HepG2 (cell line): ENCODE data around the gene ARRDC1. TPM values are rescaled to one million over a fixed set of nuclear protein-coding genes. Genes with fewer than 3 reads are reported as not detected.

Source experiments
- CC2D1A ChIP-seq: sonication (generic); formaldehyde crosslinking; IDR thresholded peaks from 2 replicates; pipeline ENCODE4 v1.8.1; 2023; ENCODE audit warnings: mild to moderate bottlenecking, missing genetic modification reagents
- FOXP1 ChIP-seq, 2 experiments: fragments of 450-650 bp in 1 of 2; IDR thresholded peaks; 2 replicates each; pipeline ENCODE4 v1.6.1; 2017 to 2018; ENCODE audit warnings: antibody characterized with exemption in 1 of 2
- GATAD2A ChIP-seq: IDR thresholded peaks from 2 replicates; pipeline ENCODE4 v1.6.1; 2016
- HMGA1 ChIP-seq: sonication (generic); formaldehyde crosslinking; conservative IDR thresholded peaks from 2 replicates; pipeline ENCODE4 v1.4.0; 2020; ENCODE audit warnings: missing genetic modification reagents
- IKZF1 ChIP-seq: fragments of 450-650 bp; IDR thresholded peaks from 2 replicates; pipeline ENCODE4 v1.7.1; 2016
- KMT2A ChIP-seq: sonication (generic); formaldehyde crosslinking; IDR thresholded peaks from 2 replicates; pipeline ENCODE4 v1.4.0; 2020; ENCODE audit warnings: missing genetic modification reagents
- MBNL3 ChIP-seq: fragments of 250-450 bp; sonication (Bioruptor Pico); conservative IDR thresholded peaks from 2 replicates; pipeline ENCODE4 v1.8.0; 2022; ENCODE audit warnings: mild to moderate bottlenecking, inconsistent platforms
- MYC ChIP-seq: sonication (generic); formaldehyde crosslinking; IDR thresholded peaks from 2 replicates; pipeline ENCODE4 v1.9.0; 2021; ENCODE audit warnings: missing genetic modification reagents, borderline replicate concordance
- NCOA5 ChIP-seq: sonication (generic); formaldehyde crosslinking; IDR thresholded peaks from 2 replicates; pipeline ENCODE4 v1.4.0; 2020; ENCODE audit warnings: missing genetic modification reagents
- SNAI1 ChIP-seq: sonication (generic); formaldehyde crosslinking; IDR thresholded peaks from 2 replicates; pipeline ENCODE4 v1.5.0; 2020; ENCODE audit warnings: mild to moderate bottlenecking, missing genetic modification reagents, borderline replicate concordance
- SOX5 ChIP-seq: IDR thresholded peaks from 2 replicates; pipeline ENCODE4 v1.6.1; 2016; ENCODE audit warnings: borderline replicate concordance
- ZBTB21 ChIP-seq: sonication (generic); formaldehyde crosslinking; IDR thresholded peaks from 2 replicates; pipeline ENCODE4 v1.4.0; 2020; ENCODE audit warnings: missing genetic modification reagents
- ZMYM2 ChIP-seq: sonication (generic); formaldehyde crosslinking; IDR thresholded peaks from 2 replicates; pipeline ENCODE4 v1.8.0; 2022; ENCODE audit warnings: mild to moderate bottlenecking, missing genetic modification reagents
- ZNF225 ChIP-seq: sonication (generic); formaldehyde crosslinking; IDR thresholded peaks from 2 replicates; pipeline ENCODE4 v1.4.0; 2020; ENCODE audit warnings: mild to moderate bottlenecking, missing genetic modification reagents
- ZNF333 ChIP-seq: sonication (generic); formaldehyde crosslinking; IDR thresholded peaks from 2 replicates; pipeline ENCODE4 v1.4.0; 2020; ENCODE audit warnings: mild to moderate bottlenecking, missing genetic modification reagents, borderline replicate concordance
- ZNF367 ChIP-seq: sonication (generic); formaldehyde crosslinking; IDR thresholded peaks from 2 replicates; pipeline ENCODE4 v1.4.0; 2020; ENCODE audit warnings: missing genetic modification reagents, borderline replicate concordance
- polyA plus RNA-seq, 8 experiments: library from polyadenylated mRNA; depleted of rRNA in 3 of 8; stranded (reverse) in 7 of 8; unstranded in 1 of 8; fragments of >200 nt; fragmentation: Illumina TruSeq in 4 of 8; extraction: Trizol in 4 of 8; gene quantifications; 2 replicates each; pipeline versions ENCODE4 v1.2.1 to v1.2.3, GENCODE V29; 2011 to 2016; ENCODE audit warnings: low read depth in 4 of 8, missing spikeins in 1 of 8, mixed read lengths in 1 of 8; ENCODE audit not compliant: insufficient read depth in 1 of 8
- total RNA-seq, 5 experiments: library from RNA; depleted of rRNA; stranded (reverse); fragments of >200 nt; fragmentation: Illumina TruSeq; extraction: Trizol; gene quantifications; 2 replicates each; pipeline ENCODE4 v1.2.3, GENCODE V29; 2016; ENCODE audit warnings: low read depth in 1 of 5
- TF ChIP-seq, protein P1 (sequence below): sonication (generic); formaldehyde crosslinking; IDR thresholded peaks from 2 replicates; pipeline ENCODE4 v1.5.0; 2020; ENCODE audit warnings: mild to moderate bottlenecking, missing genetic modification reagents, borderline replicate concordance
- TF ChIP-seq, protein P2 (sequence below): sonication (generic); formaldehyde crosslinking; IDR thresholded peaks from 2 replicates; pipeline ENCODE4 v1.8.1; 2023; ENCODE audit warnings: mild to moderate bottlenecking, missing genetic modification reagents
- TF ChIP-seq, protein P3 (sequence below): sonication (generic); formaldehyde crosslinking; IDR thresholded peaks from 2 replicates; pipeline ENCODE4 v1.8.0; 2022; ENCODE audit warnings: missing genetic modification reagents, mild to moderate bottlenecking, inconsistent platforms, borderline replicate concordance
- TF ChIP-seq, protein P4 (sequence below): sonication (generic); formaldehyde crosslinking; IDR thresholded peaks from 2 replicates; pipeline ENCODE4 v1.5.0; 2020; ENCODE audit warnings: missing genetic modification reagents

Gene ARRDC1
- total and polyA plus RNA-seq, 2 of the 13 experiments (the other 11 are each of a cell fraction or from before 2014, with no cell fraction given), result 21.7 to 44.4 TPM

DNA sequence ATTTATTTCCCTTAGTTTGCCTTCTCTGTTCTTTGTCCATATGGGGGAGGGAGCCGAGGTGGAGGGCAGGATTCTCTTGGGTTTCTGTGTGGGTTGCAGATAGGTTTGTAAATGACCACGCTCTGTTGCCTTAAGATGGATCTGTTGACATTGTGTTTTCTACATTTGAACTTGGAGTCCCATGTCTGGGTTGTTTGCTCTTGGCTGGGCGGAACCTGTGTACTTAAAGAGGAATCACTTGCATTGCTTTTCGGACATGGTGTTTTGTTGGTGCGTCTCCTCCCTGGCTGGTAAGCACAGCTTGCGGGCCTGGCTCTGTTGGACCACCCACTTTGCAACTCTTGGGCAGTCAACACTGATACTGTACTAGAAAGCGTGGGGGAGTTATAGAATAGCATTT, 59.2 kb downstream of the ARRDC1 start (continued):
- TF ChIP-seq SNAI1 (CRISPR knock-in tag), result no peak
- no peak for TF ChIP-seq NCOA5
- TF ChIP-seq ZNF333, result no peak
- TF ChIP-seq, protein P1, sequence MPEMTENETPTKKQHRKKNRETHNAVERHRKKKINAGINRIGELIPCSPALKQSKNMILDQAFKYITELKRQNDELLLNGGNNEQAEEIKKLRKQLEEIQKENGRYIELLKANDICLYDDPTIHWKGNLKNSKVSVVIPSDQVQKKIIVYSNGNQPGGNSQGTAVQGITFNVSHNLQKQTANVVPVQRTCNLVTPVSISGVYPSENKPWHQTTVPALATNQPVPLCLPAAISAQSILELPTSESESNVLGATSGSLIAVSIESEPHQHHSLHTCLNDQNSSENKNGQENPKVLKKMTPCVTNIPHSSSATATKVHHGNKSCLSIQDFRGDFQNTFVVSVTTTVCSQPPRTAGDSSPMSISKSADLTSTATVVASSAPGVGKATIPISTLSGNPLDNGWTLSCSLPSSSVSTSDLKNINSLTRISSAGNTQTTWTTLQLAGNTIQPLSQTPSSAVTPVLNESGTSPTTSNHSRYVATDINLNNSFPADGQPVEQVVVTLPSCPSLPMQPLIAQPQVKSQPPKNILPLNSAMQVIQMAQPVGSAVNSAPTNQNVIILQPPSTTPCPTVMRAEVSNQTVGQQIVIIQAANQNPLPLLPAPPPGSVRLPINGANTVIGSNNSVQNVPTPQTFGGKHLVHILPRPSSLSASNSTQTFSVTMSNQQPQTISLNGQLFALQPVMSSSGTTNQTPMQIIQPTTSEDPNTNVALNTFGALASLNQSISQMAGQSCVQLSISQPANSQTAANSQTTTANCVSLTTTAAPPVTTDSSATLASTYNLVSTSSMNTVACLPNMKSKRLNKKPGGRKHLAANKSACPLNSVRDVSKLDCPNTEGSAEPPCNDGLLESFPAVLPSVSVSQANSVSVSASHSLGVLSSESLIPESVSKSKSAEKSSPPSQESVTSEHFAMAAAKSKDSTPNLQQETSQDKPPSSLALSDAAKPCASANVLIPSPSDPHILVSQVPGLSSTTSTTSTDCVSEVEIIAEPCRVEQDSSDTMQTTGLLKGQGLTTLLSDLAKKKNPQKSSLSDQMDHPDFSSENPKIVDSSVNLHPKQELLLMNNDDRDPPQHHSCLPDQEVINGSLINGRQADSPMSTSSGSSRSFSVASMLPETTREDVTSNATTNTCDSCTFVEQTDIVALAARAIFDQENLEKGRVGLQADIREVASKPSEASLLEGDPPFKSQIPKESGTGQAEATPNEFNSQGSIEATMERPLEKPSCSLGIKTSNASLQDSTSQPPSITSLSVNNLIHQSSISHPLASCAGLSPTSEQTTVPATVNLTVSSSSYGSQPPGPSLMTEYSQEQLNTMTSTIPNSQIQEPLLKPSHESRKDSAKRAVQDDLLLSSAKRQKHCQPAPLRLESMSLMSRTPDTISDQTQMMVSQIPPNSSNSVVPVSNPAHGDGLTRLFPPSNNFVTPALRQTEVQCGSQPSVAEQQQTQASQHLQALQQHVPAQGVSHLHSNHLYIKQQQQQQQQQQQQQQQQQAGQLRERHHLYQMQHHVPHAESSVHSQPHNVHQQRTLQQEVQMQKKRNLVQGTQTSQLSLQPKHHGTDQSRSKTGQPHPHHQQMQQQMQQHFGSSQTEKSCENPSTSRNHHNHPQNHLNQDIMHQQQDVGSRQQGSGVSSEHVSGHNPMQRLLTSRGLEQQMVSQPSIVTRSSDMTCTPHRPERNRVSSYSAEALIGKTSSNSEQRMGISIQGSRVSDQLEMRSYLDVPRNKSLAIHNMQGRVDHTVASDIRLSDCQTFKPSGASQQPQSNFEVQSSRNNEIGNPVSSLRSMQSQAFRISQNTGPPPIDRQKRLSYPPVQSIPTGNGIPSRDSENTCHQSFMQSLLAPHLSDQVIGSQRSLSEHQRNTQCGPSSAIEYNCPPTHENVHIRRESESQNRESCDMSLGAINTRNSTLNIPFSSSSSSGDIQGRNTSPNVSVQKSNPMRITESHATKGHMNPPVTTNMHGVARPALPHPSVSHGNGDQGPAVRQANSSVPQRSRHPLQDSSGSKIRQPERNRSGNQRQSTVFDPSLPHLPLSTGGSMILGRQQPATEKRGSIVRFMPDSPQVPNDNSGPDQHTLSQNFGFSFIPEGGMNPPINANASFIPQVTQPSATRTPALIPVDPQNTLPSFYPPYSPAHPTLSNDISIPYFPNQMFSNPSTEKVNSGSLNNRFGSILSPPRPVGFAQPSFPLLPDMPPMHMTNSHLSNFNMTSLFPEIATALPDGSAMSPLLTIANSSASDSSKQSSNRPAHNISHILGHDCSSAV (CRISPR knock-in tag), result no peak
- peak; percentile 44; the same call in 1 of the 2 replicates for TF ChIP-seq SOX5 (CRISPR knock-in tag)
- TF ChIP-seq ZNF225 (CRISPR knock-in tag), result no peak
- TF ChIP-seq KMT2A, result no peak
- TF ChIP-seq, protein P2, sequence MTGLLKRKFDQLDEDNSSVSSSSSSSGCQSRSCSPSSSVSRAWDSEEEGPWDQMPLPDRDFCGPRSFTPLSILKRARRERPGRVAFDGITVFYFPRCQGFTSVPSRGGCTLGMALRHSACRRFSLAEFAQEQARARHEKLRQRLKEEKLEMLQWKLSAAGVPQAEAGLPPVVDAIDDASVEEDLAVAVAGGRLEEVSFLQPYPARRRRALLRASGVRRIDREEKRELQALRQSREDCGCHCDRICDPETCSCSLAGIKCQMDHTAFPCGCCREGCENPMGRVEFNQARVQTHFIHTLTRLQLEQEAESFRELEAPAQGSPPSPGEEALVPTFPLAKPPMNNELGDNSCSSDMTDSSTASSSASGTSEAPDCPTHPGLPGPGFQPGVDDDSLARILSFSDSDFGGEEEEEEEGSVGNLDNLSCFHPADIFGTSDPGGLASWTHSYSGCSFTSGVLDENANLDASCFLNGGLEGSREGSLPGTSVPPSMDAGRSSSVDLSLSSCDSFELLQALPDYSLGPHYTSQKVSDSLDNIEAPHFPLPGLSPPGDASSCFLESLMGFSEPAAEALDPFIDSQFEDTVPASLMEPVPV (CRISPR knock-in tag), result no peak
- TF ChIP-seq ZNF367, result no peak
- no peak for TF ChIP-seq HMGA1 (CRISPR knock-in tag)
- TF ChIP-seq IKZF1, result no peak
- TF ChIP-seq CC2D1A (CRISPR knock-in tag), result no peak
- TF ChIP-seq FOXP1 (IDR thresholded peaks at IDR 0.05), result no peak
- TF ChIP-seq FOXP1 (CRISPR knock-in tag; IDR thresholded peaks at IDR 0.05), result peak; percentile 73
- TF ChIP-seq MYC (CRISPR knock-in tag), result no peak
- TF ChIP-seq MBNL3 (CRISPR knock-in tag), result no peak
- TF ChIP-seq GATAD2A (CRISPR knock-in tag), result peak; percentile 56
- no peak for TF ChIP-seq ZBTB21 (CRISPR knock-in tag)
- TF ChIP-seq, protein P3, sequence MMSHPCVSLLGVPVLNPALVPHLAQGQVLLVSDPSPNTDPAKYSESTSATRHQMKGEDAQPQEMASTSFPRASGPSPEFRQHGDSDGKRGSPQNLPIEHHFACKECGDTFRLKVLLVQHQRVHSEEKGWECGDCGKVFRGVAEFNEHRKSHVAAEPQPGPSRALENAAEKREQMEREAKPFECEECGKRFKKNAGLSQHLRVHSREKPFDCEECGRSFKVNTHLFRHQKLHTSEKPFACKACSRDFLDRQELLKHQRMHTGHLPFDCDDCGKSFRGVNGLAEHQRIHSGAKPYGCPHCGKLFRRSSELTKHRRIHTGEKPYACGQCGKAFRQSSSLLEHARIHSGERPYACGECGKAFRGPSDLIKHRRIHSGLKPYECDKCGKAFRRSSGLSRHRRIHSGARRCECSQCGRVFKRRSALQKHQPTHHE (CRISPR knock-in tag), result no peak
- no peak for TF ChIP-seq ZMYM2 (CRISPR knock-in tag)
- TF ChIP-seq, protein P4, sequence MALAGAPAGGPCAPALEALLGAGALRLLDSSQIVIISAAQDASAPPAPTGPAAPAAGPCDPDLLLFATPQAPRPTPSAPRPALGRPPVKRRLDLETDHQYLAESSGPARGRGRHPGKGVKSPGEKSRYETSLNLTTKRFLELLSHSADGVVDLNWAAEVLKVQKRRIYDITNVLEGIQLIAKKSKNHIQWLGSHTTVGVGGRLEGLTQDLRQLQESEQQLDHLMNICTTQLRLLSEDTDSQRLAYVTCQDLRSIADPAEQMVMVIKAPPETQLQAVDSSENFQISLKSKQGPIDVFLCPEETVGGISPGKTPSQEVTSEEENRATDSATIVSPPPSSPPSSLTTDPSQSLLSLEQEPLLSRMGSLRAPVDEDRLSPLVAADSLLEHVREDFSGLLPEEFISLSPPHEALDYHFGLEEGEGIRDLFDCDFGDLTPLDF (CRISPR knock-in tag), result no peak
